Astrocyte (in vitro differentiated cells and primary cell): Measurements from ENCODE around the gene PYGM. TPM values are rescaled to one million over a fixed set of nuclear protein-coding genes. Genes with fewer than 3 reads are reported as not detected.

Source experiments
- DNase-seq: peaks from one replicate; pipeline ENCODE4 v3.0.0-alpha.2; 2010; ENCODE audit warnings: low read depth
- FAIRE-seq: peaks from 2 replicates; lab custom pipeline; 2011; peaks lifted over from hg19 to GRCh38; lab: Jason Lieb, UNC
- H2AFZ ChIP-seq: 2 replicates; pipeline ENCODE4 v1.6.0; 2012; ENCODE audit warnings: low read depth, low read length, inconsistent platforms
- H3K27ac ChIP-seq: 2 replicates; pipeline ENCODE4 v1.5.1; 2011; ENCODE audit warnings: low read depth, low read length, inconsistent platforms
- H3K27me3 ChIP-seq: 2 replicates; pipeline ENCODE4 v1.6.0; 2011; ENCODE audit warnings: low read length, inconsistent platforms; ENCODE audit not compliant: insufficient read depth
- H3K36me3 ChIP-seq: 2 replicates; pipeline ENCODE4 v1.5.1; 2011; ENCODE audit warnings: low read length, inconsistent platforms; ENCODE audit not compliant: insufficient read depth
- H3K4me1 ChIP-seq: 2 replicates; pipeline ENCODE4 v1.5.1; 2011; ENCODE audit warnings: low read length, inconsistent platforms; ENCODE audit not compliant: insufficient read depth
- H3K4me2 ChIP-seq: 2 replicates; pipeline ENCODE4 v1.6.0; 2012; ENCODE audit warnings: low read length, inconsistent platforms
- H3K4me3 ChIP-seq: 2 replicates; pipeline ENCODE4 v1.5.1; 2011; ENCODE audit warnings: low read depth, mild to moderate bottlenecking, low read length, inconsistent platforms; ENCODE audit not compliant: insufficient read depth
- H3K79me2 ChIP-seq: 2 replicates; pipeline ENCODE4 v1.6.0; 2012; ENCODE audit warnings: mild to moderate bottlenecking, low read length, inconsistent platforms; ENCODE audit not compliant: insufficient read depth
- H3K9ac ChIP-seq: 2 replicates; pipeline ENCODE4 v1.6.0; 2012; ENCODE audit warnings: mild to moderate bottlenecking, low read length, inconsistent platforms
- H3K9me3 ChIP-seq: 2 replicates; pipeline ENCODE4 v1.5.1; 2012; ENCODE audit warnings: low read depth, mild to moderate bottlenecking, low read length, inconsistent platforms; ENCODE audit not compliant: insufficient read depth
- H4K20me1 ChIP-seq: 2 replicates; pipeline ENCODE4 v1.6.0; 2012; ENCODE audit warnings: low read length, inconsistent platforms; ENCODE audit not compliant: insufficient read depth
- H3K27ac Mint-ChIP-seq: one replicate; pipeline ENCODE4 v1.8.0; 2021; ENCODE audit warnings: mild to moderate bottlenecking, mixed read lengths; ENCODE audit not compliant: unreplicated experiment
- H3K27me3 Mint-ChIP-seq: one replicate; pipeline ENCODE4 v1.8.0; 2021; ENCODE audit warnings: low read depth, mixed read lengths; ENCODE audit not compliant: unreplicated experiment
- H3K36me3 Mint-ChIP-seq: one replicate; pipeline ENCODE4 v1.8.0; 2021; ENCODE audit warnings: low read depth, mixed read lengths; ENCODE audit not compliant: unreplicated experiment
- H3K4me1 Mint-ChIP-seq: one replicate; pipeline ENCODE4 v1.8.0; 2021; ENCODE audit warnings: low read depth, mixed read lengths; ENCODE audit not compliant: unreplicated experiment
- H3K4me3 Mint-ChIP-seq: one replicate; pipeline ENCODE4 v1.8.0; 2021; ENCODE audit warnings: mild to moderate bottlenecking, moderate library complexity, mixed read lengths; ENCODE audit not compliant: unreplicated experiment
- H3K9me3 Mint-ChIP-seq: one replicate; pipeline ENCODE4 v1.8.0; 2021; ENCODE audit warnings: mild to moderate bottlenecking, mixed read lengths; ENCODE audit not compliant: unreplicated experiment
- EZH2 ChIP-seq: IDR thresholded peaks from 2 replicates; pipeline ENCODE4 v1.6.1; 2012; ENCODE audit warnings: mild to moderate bottlenecking, low read length, inconsistent platforms; ENCODE audit not compliant: insufficient read depth
- total RNA-seq: library from RNA; stranded (reverse); gene quantifications from 2 replicates; pipeline ENCODE4 v1.2.1, GENCODE V29; 2021
- TF ChIP-seq, protein P1 (sequence below): IDR thresholded peaks from 2 replicates; pipeline ENCODE4 v1.5.1; 2011; ENCODE audit warnings: low read depth, mild to moderate bottlenecking, inconsistent platforms, low read length, moderate library complexity; ENCODE audit not compliant: insufficient read depth

PYGM gene
- total RNA-seq, 1 donor from 2014 or later = 0.68 TPM

DNA sequence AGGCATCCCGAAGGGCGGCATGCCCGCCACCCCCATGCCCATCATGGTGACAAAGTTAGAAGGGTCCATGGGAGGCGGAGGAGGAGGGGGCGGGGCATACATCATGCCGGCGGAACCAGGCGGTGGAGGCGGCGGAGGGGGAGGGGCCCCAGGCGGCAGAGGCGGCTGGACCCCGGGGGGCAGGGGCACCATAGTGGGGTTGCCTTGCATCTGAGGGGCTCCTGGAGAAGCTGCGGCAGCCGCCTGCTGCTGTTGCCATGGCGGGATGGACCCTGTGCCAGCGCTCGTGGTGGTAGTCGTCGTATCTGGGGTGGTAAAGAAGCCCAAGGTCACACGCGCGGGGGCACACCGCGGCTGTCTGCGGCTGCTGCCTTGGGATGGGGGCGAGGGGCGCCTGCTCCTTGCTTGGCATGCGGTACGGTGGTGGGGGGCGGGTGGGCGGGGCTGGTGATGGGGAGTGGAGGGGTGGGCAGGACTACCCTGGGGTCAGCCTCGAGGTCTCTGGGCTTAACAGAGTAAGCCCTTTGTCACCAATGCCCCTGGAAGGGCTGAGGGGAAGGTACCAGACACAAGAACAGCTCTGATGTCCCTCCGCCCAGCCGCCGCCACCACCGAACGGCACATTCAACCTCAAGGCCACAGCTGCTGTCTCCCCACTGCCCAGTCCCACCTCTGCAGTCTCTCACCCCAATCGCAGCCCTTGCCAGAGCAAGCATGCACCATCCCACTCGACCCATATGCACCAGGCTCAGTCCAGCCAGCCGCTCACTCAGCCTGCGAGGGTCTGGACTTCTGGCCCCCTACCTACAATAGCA, 6.3 kb upstream of the PYGM start:
- Histone ChIP-seq H3K9ac (no peak overlapping the region), H3K79me2 (peaks cover 36% of the 10 kb centered on the region), H2AFZ (no peak overlapping the region), H3K9me3 (no peaks in the 10 kb centered on the region), H3K4me3 (no peak overlapping the region), H3K36me3 (peaks cover 58% of the 10 kb centered on the region), H3K4me2 (no peak overlapping the region), H3K27ac (no peak overlapping the region), H3K4me1 (peaks cover 24% of the 10 kb centered on the region), H4K20me1 (peaks cover 87% of the 10 kb centered on the region), H3K27me3 (no peaks in the 10 kb centered on the region)
- no peak overlapping the region for H3K4me3 Mint-ChIP-seq
- no peak overlapping the region for H3K27ac Mint-ChIP-seq
- FAIRE-seq = no peak
- peaks cover 26% of the 10 kb centered on the region for H3K4me1 Mint-ChIP-seq
- H3K36me3 Mint-ChIP-seq = peaks cover 13% of the 10 kb centered on the region
- no peaks in the 10 kb centered on the region for H3K9me3 Mint-ChIP-seq
- DNase-seq = no peak
- TF ChIP-seq EZH2 = no peak
- TF ChIP-seq, protein P1, sequence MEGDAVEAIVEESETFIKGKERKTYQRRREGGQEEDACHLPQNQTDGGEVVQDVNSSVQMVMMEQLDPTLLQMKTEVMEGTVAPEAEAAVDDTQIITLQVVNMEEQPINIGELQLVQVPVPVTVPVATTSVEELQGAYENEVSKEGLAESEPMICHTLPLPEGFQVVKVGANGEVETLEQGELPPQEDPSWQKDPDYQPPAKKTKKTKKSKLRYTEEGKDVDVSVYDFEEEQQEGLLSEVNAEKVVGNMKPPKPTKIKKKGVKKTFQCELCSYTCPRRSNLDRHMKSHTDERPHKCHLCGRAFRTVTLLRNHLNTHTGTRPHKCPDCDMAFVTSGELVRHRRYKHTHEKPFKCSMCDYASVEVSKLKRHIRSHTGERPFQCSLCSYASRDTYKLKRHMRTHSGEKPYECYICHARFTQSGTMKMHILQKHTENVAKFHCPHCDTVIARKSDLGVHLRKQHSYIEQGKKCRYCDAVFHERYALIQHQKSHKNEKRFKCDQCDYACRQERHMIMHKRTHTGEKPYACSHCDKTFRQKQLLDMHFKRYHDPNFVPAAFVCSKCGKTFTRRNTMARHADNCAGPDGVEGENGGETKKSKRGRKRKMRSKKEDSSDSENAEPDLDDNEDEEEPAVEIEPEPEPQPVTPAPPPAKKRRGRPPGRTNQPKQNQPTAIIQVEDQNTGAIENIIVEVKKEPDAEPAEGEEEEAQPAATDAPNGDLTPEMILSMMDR = no peak
- no peaks in the 10 kb centered on the region for H3K27me3 Mint-ChIP-seq

DNA sequence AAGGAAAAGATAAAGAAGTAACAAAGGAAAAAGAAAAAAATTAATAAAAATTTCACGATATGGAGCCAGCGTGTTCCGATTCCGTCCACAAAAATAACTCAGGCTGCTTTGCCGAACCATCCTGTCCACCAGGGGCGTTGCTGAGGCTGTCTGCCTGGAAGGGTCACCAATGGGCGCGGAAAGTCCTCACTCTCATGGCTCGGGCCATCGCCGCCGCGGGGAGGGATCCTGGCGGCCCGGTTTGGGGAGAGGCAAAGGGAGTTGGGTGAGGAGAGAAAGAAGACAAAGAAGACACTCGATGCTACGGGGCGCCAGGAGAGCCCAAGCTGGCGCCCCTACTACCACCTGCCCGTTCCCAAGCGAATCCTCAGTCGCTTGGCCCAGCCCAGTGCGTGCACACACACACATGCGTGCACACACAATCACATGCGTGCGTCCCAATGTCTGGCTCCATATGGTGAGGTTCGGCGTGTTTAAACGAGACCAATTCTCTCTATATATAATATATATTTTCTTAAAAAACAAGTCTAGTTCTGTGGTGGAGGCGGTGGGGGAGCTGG, 5.6 kb upstream of the PYGM start:
- TF ChIP-seq EZH2 = no peak
- TF ChIP-seq, protein P1 = peak; percentile 6
- DNase-seq (no peak), FAIRE-seq (no peak)
- peaks cover 24% of the 10 kb centered on the region for H3K4me1 ChIP-seq
- no peaks in the 10 kb centered on the region for H3K9me3 ChIP-seq
- H3K36me3 Mint-ChIP-seq = peaks cover 15% of the 10 kb centered on the region
- no peak overlapping the region for H3K4me3 ChIP-seq
- H3K9ac ChIP-seq = no peak overlapping the region
- no peaks in the 10 kb centered on the region for H3K27me3 Mint-ChIP-seq
- H4K20me1 ChIP-seq = peaks cover 87% of the 10 kb centered on the region
- H3K27ac ChIP-seq = no peak overlapping the region
- H3K27me3 ChIP-seq = no peaks in the 10 kb centered on the region
- H3K4me2 ChIP-seq = no peak overlapping the region
- peaks cover 30% of the 10 kb centered on the region for H3K79me2 ChIP-seq
- peaks cover 53% of the 10 kb centered on the region for H3K36me3 ChIP-seq
- H3K4me3 Mint-ChIP-seq = peak overlapping the region; percentile 67
- peaks cover 29% of the 10 kb centered on the region for H3K4me1 Mint-ChIP-seq
- no peak overlapping the region for H2AFZ ChIP-seq
- no peaks in the 10 kb centered on the region for H3K9me3 Mint-ChIP-seq
- no peak overlapping the region for H3K27ac Mint-ChIP-seq

DNA sequence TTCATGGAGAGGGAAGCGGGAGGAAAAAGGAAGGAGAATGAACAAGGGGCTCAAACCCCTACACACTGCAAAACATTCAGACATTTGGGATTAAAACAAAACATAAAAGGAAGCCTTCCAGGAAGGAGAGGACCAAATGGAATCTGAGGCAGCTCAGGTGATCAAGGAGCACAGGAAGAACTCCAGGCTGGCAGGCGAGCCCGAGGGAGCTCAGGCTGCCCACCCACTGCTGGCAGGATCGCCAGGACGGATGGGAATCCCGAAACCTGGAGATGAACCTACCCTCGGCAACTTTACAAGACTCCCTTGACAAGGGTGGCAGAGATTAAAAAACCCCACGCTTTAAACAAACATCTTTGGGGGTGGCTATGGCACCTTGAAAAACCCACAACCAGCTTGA, 5.0 kb upstream of the PYGM start:
- no peak overlapping the region for H3K27ac Mint-ChIP-seq

More for the DNA sequence above, 5.0 kb upstream of the PYGM start:
- Histone ChIP-seq H3K79me2 (peaks cover 24% of the 10 kb centered on the region), H3K4me1 (peaks cover 24% of the 10 kb centered on the region), H3K4me2 (peak overlapping the region; percentile 70), H3K27me3 (no peaks in the 10 kb centered on the region), H2AFZ (no peak overlapping the region), H3K9me3 (no peaks in the 10 kb centered on the region), H3K4me3 (no peak overlapping the region), H3K27ac (no peak overlapping the region), H3K36me3 (peaks cover 47% of the 10 kb centered on the region), H3K9ac (peak overlapping the region; percentile 18), H4K20me1 (peaks cover 86% of the 10 kb centered on the region)
- no peak for DNase-seq
- H3K27me3 Mint-ChIP-seq = no peaks in the 10 kb centered on the region
- H3K9me3 Mint-ChIP-seq = no peaks in the 10 kb centered on the region
- peaks cover 15% of the 10 kb centered on the region for H3K36me3 Mint-ChIP-seq
- no peak for FAIRE-seq
- TF ChIP-seq, protein P1 = no peak
- TF ChIP-seq EZH2 = no peak
- H3K4me1 Mint-ChIP-seq = peaks cover 34% of the 10 kb centered on the region
- peak overlapping the region; percentile 67 for H3K4me3 Mint-ChIP-seq
